ENCODE data around the gene VSIG10L2.

DNA sequence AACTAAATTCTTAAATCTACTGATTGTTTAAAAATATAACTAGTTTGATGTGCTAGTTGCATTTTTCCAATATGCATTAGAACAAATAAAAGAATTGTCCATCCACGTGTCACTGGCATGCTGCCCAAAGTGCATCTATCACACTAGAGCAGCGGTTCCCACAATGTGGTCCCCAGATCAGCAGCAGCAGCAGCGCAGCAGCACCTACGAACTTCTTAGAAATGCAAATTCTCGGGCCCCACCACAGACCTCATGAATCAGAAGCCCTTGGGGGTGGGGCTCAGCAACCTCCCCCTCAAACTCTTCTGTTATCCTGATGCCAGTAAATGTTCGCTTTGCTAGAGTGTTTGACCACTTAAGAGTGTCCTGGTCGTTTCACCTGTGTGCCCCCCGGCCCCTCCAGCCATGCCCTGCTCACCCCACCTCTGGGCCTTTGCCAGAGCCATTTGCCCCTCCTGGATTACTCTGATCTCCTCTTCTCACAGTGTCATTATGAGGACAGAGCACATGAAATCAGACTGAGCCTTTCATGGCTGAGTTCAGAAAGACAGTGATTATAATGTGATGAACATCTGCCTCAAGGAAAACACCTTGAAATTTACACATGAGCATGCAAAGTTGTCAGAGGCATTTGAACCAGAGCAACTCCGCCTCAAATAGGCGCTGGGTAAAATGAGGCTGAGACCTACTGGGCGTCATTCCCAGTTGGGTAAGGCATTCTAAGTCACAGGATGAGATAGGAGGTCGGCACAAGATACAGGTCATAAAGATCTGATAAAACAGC is 12.6 kb upstream of the VSIG10L2 start:
- TF ChIP-seq, protein P1, sequence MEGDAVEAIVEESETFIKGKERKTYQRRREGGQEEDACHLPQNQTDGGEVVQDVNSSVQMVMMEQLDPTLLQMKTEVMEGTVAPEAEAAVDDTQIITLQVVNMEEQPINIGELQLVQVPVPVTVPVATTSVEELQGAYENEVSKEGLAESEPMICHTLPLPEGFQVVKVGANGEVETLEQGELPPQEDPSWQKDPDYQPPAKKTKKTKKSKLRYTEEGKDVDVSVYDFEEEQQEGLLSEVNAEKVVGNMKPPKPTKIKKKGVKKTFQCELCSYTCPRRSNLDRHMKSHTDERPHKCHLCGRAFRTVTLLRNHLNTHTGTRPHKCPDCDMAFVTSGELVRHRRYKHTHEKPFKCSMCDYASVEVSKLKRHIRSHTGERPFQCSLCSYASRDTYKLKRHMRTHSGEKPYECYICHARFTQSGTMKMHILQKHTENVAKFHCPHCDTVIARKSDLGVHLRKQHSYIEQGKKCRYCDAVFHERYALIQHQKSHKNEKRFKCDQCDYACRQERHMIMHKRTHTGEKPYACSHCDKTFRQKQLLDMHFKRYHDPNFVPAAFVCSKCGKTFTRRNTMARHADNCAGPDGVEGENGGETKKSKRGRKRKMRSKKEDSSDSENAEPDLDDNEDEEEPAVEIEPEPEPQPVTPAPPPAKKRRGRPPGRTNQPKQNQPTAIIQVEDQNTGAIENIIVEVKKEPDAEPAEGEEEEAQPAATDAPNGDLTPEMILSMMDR (IDR thresholded peaks at IDR 0.05; ENCODE audit: low read depth, low read length) = no peak
- no peak for TF ChIP-seq POLR2A (IDR thresholded peaks at IDR 0.05; ENCODE audit: extremely low read depth, insufficient read length)
- TF ChIP-seq, protein P2, sequence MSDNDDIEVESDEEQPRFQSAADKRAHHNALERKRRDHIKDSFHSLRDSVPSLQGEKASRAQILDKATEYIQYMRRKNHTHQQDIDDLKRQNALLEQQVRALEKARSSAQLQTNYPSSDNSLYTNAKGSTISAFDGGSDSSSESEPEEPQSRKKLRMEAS (IDR thresholded peaks at IDR 0.05; ENCODE audit: low read depth, low read length) = no peak
